ENCODE measurements around the gene RUNX1.

- TF ChIP-seq CTCF (conservative IDR thresholded peaks at IDR 0.05; ENCODE audit: low read depth, low read length) (no peak), EZH2 (IDR thresholded peaks at IDR 0.05; ENCODE audit: borderline replicate concordance, low read depth, low read length, poor library complexity, severe bottlenecking) (no peak)
Observed at GRCh38 chr21:34774750-34775149, 274.4 kb downstream of the RUNX1 start.

All from A673 (cell line).